ENCODE measurements around the gene KCNAB1.

KCNAB1 gene

GRCh38 chr3:156576651-156577348 is 456.4 kb downstream of the KCNAB1 start:
- DNase-seq (ENCODE audit: low spot score): no peak

GRCh38 chr3:156577736-156578135 is 457.4 kb downstream of the KCNAB1 start:
- peak; percentile 28 for DNase-seq (ENCODE audit: low spot score)

- DNase-seq (ENCODE audit: low spot score): no peak
These were observed 459.1 kb downstream of the KCNAB1 start for GRCh38 chr3:156579427-156579851.

- DNase-seq (ENCODE audit: low spot score): no peak
These were observed 460.7 kb downstream of the KCNAB1 start for GRCh38 chr3:156581033-156581432.

DNA sequence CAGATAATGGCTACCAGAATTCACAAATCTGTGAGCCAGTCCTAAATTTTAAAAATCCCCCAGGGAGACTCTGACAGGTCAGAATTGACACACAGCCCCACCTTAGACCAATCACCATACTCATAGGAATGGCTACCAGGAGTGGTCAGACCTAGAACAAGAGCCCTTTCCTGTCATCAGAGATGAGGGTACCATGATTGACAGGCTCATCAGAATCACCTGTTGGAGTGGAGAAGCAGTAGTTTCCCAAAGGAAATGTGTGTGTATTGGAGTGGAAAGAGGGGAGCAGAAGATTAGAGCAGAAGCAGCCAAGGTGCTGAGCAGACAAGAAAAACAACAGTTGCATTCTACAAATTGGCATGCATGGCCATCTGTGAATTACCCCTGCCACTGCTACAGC is 461.6 kb downstream of the KCNAB1 start:
- no peak for DNase-seq (ENCODE audit: low spot score)

DNA sequence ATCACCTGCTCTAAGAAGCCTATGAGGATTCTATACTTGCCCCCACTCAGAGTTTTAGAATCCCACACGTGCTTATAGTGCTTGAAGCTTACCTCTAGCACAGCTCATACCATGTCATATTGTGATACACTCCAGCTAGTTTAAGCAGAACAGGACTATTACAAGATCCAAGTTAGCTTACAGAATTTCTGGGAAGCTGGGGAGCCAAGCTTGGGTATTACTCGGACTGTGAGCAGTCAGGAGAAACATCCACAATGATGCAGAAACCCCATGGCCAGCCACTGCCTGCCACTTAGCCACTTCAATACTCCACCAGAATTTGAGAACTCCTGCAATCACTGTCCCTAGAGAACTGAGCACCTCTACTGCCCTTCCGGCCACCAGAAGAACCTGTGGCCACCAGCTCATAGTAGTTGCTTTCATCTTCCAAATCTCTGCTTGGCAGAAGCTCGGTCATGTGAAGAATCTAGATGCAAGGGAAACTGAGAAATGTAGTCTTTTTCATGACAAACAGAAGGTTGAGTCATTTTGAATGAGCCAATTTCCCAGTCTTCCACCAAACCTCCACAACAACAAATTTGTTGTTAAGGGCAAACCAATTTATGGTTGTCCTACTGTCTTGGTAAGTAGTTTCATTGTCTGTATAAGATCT is 462.3 kb downstream of the KCNAB1 start:
- no peak for DNase-seq (ENCODE audit: low spot score)

GRCh38 chr3:156583469-156583868 is 463.1 kb downstream of the KCNAB1 start:
- DNase-seq (ENCODE audit: low spot score): no peak

GRCh38 chr3:156586905-156587759 is 466.8 kb downstream of the KCNAB1 start:
- DNase-seq (ENCODE audit: low spot score): no peak

- DNase-seq (ENCODE audit: low spot score): no peak
These were observed 467.3 kb downstream of the KCNAB1 start for GRCh38 chr3:156587760-156588069.

All from AG20443 (cell line).